ENCODE measurements around the gene TNRC6B. TPM values are rescaled to one million over a fixed set of nuclear protein-coding genes. Genes with fewer than 3 reads are reported as not detected.

Gene TNRC6B
- total and polyA plus RNA-seq, 8 donors = 13.7 to 40.7 (median 15.7) TPM

DNA sequence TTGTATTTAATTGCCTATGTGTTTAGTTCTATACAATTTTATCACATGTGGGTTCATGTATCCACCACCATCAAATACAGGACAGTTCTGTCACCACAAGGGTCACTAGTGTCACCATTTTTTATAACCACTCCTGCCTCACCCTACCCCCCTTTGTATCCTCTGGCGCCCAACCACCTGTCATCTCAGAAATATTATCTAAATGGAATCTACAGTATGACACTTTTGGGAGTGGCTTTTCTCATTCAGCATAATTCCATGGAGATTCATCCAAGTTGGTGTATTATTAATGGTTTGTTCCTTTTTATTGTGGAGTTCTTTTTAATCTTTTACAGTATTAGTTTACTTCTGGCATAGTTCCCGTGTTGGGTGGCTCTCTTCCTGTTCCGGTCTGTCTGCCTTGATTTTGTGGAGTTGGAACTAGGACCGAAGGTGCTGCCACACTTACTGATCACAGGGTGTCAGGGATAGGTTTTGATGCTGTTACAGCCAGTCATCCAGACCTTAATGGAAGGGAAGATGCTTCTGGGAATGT is 58.5 kb downstream of the TNRC6B start:
- no peak overlapping the region for H3K4me3 ChIP-seq
- no peaks in the 10 kb centered on the region for H3K27me3 ChIP-seq
- DNase-seq (no peak), ATAC-seq (no peak)
- intact Hi-C loops (cut with DNase I) = no loop called here
- TF ChIP-seq CTCF (IDR thresholded peaks at IDR 0.05) = no peak
- H3K9me3 ChIP-seq = no peaks in the 10 kb centered on the region
- peaks cover 0 to 18% of the 10 kb centered on the region in 2 donors for H3K36me3 ChIP-seq
- no peak overlapping the region for H3K27ac ChIP-seq
- peaks cover 3 to 47% of the 10 kb centered on the region in 2 donors for H3K4me1 ChIP-seq

DNA sequence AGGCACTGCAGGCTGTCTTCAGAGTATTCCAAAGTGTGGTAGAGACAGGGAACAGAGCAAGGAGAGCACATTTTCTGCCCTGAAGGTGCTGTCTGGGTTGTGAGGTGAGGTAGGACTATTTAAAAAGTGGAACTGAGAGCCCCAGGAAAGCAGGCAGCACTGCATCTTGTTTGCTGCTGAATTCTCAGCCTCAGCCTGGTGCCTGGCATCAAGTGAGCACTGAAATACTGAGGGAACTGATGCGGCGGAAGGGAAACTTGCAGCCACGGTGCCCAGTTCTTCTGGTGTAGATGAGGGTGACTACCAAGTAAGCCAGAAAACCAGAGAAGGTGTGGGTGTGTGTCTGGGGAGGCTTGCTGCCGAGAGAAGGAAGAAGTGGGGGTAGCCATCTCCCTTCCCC is 59.5 kb downstream of the TNRC6B start:
- TF ChIP-seq CTCF (IDR thresholded peaks at IDR 0.05) = no peak
- H3K9me3 ChIP-seq = no peaks in the 10 kb centered on the region
- DNase-seq = no peak
- H3K4me3 ChIP-seq = no peak overlapping the region
- no peak overlapping the region for H3K27ac ChIP-seq
- ATAC-seq = no peak
- peaks cover 3 to 49% of the 10 kb centered on the region in 2 donors for H3K4me1 ChIP-seq
- H3K27me3 ChIP-seq = no peaks in the 10 kb centered on the region
- intact Hi-C loops (cut with DNase I) = no loop called here
- H3K36me3 ChIP-seq = peaks cover 0 to 14% of the 10 kb centered on the region in 2 donors

DNA sequence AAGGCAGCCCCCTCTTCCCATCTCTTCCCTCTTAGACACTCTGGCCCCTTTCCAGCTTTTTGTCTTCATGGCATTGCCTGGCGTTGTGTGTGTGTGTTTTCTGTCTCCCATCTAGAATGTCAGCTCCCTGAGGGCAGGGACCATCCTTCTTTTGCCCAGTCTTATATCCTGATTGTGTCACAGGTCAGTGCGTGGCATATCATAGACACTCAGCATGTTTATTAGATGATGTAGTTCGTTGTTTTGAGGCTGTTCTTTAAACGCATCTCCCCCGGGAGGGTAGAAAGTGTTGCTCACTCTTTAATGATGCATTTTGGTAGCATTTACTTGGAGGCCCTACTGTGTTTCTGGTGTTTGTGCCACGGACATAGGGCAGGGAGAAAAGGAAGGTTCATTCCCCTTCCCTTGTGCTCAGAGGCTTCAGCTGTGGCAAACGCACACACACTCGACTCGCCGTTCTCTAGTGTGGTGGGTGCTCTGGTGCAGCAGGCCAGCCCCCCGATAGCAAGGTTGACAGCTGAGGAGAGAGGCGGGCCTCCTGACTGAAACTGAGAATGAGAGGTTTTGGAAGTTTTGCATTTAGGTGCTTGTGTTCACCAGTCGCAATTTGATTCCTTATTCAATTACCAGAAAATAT is 60.2 kb downstream of the TNRC6B start:
- H3K9me3 ChIP-seq = no peaks in the 10 kb centered on the region
- intact Hi-C loops (cut with DNase I) = no loop called here
- no peaks in the 10 kb centered on the region for H3K27me3 ChIP-seq
- H3K36me3 ChIP-seq = peaks cover 0 to 12% of the 10 kb centered on the region in 2 donors
- DNase-seq (no peak), ATAC-seq (no peak)
- H3K27ac ChIP-seq = no peak overlapping the region
- H3K4me1 ChIP-seq = peaks cover 3 to 49% of the 10 kb centered on the region in 2 donors
- TF ChIP-seq CTCF (IDR thresholded peaks at IDR 0.05) = no peak
- H3K4me3 ChIP-seq = no peak overlapping the region

GRCh38 chr22:40238425-40239344 is 61.0 kb downstream of the TNRC6B start:
- Histone ChIP-seq H3K36me3 (peaks cover 0 to 8% of the 10 kb centered on the region in 2 donors), H3K27ac (peak overlapping the region in 1 of 2 donors; percentile 57), H3K4me3 (no peak overlapping the region), H3K9me3 (no peaks in the 10 kb centered on the region), H3K4me1 (peaks cover 3 to 56% of the 10 kb centered on the region in 2 donors), H3K27me3 (no peaks in the 10 kb centered on the region)
- intact Hi-C loops (cut with DNase I) = no loop called here
- peak; percentile 57 for ATAC-seq
- TF ChIP-seq CTCF (IDR thresholded peaks at IDR 0.05) = no peak
- no peak for DNase-seq

GRCh38 chr22:40239345-40239683 is 61.6 kb downstream of the TNRC6B start:
- no peak overlapping the region for H3K4me3 ChIP-seq
- no peak for ATAC-seq
- peak overlapping the region in 1 of 2 donors; percentile 57 for H3K27ac ChIP-seq
- peaks cover 0 to 3% of the 10 kb centered on the region in 2 donors for H3K36me3 ChIP-seq
- H3K9me3 ChIP-seq = no peaks in the 10 kb centered on the region
- DNase-seq = no peak
- H3K4me1 ChIP-seq = peaks cover 3 to 62% of the 10 kb centered on the region in 2 donors
- TF ChIP-seq CTCF (IDR thresholded peaks at IDR 0.05) = no peak
- intact Hi-C loops (cut with DNase I) = no loop called here
- H3K27me3 ChIP-seq = no peaks in the 10 kb centered on the region
